Neural cell (in vitro differentiated cells): ENCODE measurements around the gene ASIC3.

Source experiments
- CTCF ChIP-seq: fragments of 450-650 bp; IDR thresholded peaks from 2 replicates; pipeline ENCODE4 v1.5.1; 2014; ENCODE audit warnings: antibody characterized with exemption, mild to moderate bottlenecking, moderate library complexity; ENCODE audit not compliant: poor library complexity, severe bottlenecking
- EZH2 ChIP-seq: fragments of 200-600, 300-800 bp; shearing (Covaris generic), sonication (generic); IDR thresholded peaks from 2 replicates; pipeline ENCODE4 v1.6.1; 2014; ENCODE audit warnings: antibody characterized with exemption, low read length, borderline replicate concordance, mild to moderate bottlenecking; ENCODE audit not compliant: insufficient read depth, poor library complexity, severe bottlenecking
- MXI1 ChIP-seq: fragments of 450-650 bp; conservative IDR thresholded peaks from 2 replicates; pipeline ENCODE4 v1.6.1; 2014; ENCODE audit warnings: antibody characterized with exemption, mild to moderate bottlenecking; ENCODE audit not compliant: poor library complexity, severe bottlenecking
- POLR2AphosphoS5 ChIP-seq: IDR thresholded peaks from 2 replicates; pipeline ENCODE4 v1.6.1; 2012
- RAD21 ChIP-seq: fragments of 450-650 bp; conservative IDR thresholded peaks from 2 replicates; pipeline ENCODE4 v1.6.1; 2014; ENCODE audit warnings: antibody characterized with exemption, mild to moderate bottlenecking, moderate library complexity

GRCh38 chr7:151020231-151020630, 28.1 kb upstream of the ASIC3 start:
- TF ChIP-seq CTCF (no peak), POLR2AphosphoS5 (no peak), RAD21 (no peak), MXI1 (no peak), EZH2 (no peak)
